RWPE2 (cell line): ENCODE measurements around the gene KLB.

Experiments
- ATAC-seq: fragments of 200-7000 bp; cut with Tn5 transposase; 3 replicates; pipeline ENCODE4 v1.9.1; 2021; ENCODE audit warnings: low read depth
- DNase-seq: peaks from one replicate; pipeline ENCODE4 v3.0.0-alpha.2; 2020; ENCODE audit warnings: low spot score
- H3K27ac ChIP-seq: fragments of 450-650 bp; 2 replicates; pipeline ENCODE4 v1.5.1; 2017; ENCODE audit warnings: mild to moderate bottlenecking; ENCODE audit not compliant: poor library complexity, severe bottlenecking
- H3K27me3 ChIP-seq: fragments of 250-450 bp; sonication (Bioruptor Pico); 2 replicates; pipeline ENCODE4 v1.5.1; 2021; ENCODE audit warnings: mild to moderate bottlenecking, moderate library complexity; ENCODE audit not compliant: insufficient read depth, poor library complexity, severe bottlenecking
- H3K36me3 ChIP-seq: fragments of 250-450 bp; sonication (Bioruptor Pico); 2 replicates; pipeline ENCODE4 v1.5.1; 2020; ENCODE audit warnings: low read depth, mild to moderate bottlenecking, moderate library complexity
- H3K4me1 ChIP-seq: fragments of 250-450 bp; sonication (Bioruptor Pico); 2 replicates; pipeline ENCODE4 v1.5.1; 2021; ENCODE audit warnings: mild to moderate bottlenecking, moderate library complexity; ENCODE audit not compliant: insufficient read depth, poor library complexity, severe bottlenecking
- H3K4me3 ChIP-seq: fragments of 250-450 bp; sonication (Bioruptor Pico); 2 replicates; pipeline ENCODE4 v1.5.1; 2021; ENCODE audit warnings: mild to moderate bottlenecking, moderate library complexity; ENCODE audit not compliant: severe bottlenecking
- H3K9me3 ChIP-seq: fragments of 250-450 bp; sonication (Bioruptor Pico); 2 replicates; pipeline ENCODE4 v1.5.1; 2021; ENCODE audit warnings: mild to moderate bottlenecking, moderate library complexity; ENCODE audit not compliant: severe bottlenecking
- TF ChIP-seq, protein P1 (sequence below): fragments of 450-650 bp; IDR thresholded peaks from one replicate; pipeline ENCODE4 v1.5.1; 2017; ENCODE audit warnings: mild to moderate bottlenecking, moderate library complexity; ENCODE audit not compliant: poor library complexity, severe bottlenecking

The KLB gene

DNA sequence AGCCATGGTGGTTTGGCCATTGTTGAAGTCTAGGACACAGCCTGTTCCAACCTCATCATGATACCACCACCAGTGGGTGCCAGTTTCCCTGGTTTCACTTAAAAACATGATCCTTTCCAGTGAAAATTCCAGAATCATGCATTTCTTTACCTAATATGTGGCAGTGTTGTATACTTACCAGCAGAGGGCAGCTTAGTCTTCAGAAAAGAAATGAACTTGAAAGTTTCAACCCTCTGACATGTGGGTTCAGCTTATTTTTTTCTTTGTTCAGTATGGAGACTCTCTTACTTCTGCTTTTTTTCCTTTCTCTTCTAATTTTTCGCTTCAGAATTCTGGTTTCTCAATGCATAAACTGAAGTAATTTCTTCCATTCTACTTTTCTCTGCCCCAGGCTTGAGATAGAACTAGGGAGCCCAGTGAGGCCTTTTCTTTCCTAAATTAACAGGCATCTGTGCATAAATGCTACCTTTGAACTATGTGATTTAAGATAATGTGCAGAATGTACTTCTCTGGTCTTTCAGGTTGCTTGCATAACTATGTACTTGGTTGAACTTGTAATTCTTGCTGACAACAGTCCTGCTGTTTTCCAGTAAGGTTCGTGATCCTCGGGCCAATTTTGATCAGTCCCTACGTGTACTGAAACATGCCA, 62.8 kb downstream of the KLB start:
- TF ChIP-seq, protein P1, sequence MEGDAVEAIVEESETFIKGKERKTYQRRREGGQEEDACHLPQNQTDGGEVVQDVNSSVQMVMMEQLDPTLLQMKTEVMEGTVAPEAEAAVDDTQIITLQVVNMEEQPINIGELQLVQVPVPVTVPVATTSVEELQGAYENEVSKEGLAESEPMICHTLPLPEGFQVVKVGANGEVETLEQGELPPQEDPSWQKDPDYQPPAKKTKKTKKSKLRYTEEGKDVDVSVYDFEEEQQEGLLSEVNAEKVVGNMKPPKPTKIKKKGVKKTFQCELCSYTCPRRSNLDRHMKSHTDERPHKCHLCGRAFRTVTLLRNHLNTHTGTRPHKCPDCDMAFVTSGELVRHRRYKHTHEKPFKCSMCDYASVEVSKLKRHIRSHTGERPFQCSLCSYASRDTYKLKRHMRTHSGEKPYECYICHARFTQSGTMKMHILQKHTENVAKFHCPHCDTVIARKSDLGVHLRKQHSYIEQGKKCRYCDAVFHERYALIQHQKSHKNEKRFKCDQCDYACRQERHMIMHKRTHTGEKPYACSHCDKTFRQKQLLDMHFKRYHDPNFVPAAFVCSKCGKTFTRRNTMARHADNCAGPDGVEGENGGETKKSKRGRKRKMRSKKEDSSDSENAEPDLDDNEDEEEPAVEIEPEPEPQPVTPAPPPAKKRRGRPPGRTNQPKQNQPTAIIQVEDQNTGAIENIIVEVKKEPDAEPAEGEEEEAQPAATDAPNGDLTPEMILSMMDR: peak; percentile 97
- no peak overlapping the region for H3K4me3 ChIP-seq
- H3K27ac ChIP-seq: no peak overlapping the region
- H3K27me3 ChIP-seq: no peaks in the 10 kb centered on the region
- no peaks in the 10 kb centered on the region for H3K9me3 ChIP-seq
- H3K36me3 ChIP-seq: peaks cover 76% of the 10 kb centered on the region
- H3K4me1 ChIP-seq: no peaks in the 10 kb centered on the region
- peak; percentile 94 for ATAC-seq
- no peak for DNase-seq

DNA sequence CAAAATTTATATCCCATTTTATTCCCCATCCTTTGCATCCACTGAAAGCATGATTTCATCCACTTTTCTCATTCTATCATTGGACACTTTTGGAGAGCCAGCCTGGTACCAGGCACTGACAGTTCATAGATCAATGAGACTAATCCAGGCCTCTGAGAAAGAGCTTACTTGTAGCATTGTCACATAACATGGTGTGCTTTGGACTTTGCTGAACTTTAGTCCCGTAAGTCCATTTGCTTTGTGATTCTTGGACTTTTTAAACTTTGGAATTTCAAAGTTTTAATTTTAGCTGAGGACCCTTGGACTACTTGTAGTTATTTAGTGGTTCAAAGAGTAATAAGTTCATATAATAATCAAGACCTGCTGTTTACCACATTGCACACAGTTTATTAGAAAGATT, 63.7 kb downstream of the KLB start:
- Histone ChIP-seq H3K4me1 (no peaks in the 10 kb centered on the region), H3K27ac (no peak overlapping the region), H3K4me3 (no peak overlapping the region), H3K27me3 (no peaks in the 10 kb centered on the region), H3K9me3 (no peaks in the 10 kb centered on the region), H3K36me3 (peaks cover 74% of the 10 kb centered on the region)
- no peak for DNase-seq
- TF ChIP-seq, protein P1: no peak
- ATAC-seq: no peak

DNA sequence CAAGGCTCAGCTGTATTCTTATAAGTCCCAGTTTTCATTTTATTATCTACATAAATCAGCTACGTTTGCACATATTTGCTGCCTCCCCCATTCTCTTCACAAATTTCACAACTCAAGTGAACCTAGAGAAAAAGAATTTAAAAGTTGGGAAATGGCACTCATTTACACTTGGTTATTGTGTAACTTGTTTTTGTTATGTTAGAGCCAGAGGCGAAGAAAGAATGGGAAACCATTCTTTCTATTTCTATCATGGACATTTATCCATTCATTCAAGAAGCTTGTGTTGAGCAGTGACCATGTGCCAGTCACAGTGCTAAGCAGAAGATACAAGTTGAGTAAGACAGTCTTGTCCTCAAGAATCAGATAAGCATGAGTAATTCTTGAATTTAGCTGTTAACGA, 65.7 kb downstream of the KLB start:
- Histone ChIP-seq H3K4me3 (no peak overlapping the region), H3K27me3 (no peaks in the 10 kb centered on the region), H3K27ac (no peak overlapping the region), H3K36me3 (peaks cover 69% of the 10 kb centered on the region), H3K4me1 (no peaks in the 10 kb centered on the region), H3K9me3 (no peaks in the 10 kb centered on the region)
- no peak for ATAC-seq
- TF ChIP-seq, protein P1: no peak
- no peak for DNase-seq

DNA sequence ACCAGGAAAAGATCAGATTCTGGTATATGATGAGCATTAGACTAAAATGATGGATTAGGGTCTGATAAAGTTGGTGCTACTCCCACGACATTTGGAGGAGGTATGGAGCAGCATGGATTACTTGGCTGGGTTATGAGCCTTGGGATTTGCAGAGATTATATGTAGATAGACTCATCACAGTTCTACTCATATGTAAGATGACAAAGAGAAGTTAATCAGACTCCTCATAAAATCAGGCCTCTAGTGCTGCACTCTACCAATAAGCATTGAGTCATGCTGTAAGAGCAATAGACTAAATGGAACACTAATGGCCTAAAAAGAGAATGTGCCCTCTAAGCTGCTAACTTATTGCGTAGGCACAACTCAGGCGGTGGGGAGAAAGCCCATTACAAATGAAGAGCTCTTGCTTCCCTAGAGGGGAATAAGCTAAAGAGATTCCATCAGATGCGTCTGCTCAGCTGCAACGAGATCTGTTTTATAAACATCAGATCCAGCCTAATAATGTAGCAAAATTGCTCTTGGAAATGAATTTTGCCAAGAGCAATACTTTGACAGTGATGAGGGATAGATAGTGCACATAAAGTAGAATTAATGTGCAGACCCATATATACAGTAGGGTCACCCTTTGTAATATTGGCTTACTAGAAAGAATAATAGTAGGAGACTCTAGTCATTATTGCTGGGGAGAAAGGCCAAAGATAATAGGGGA, 69.6 kb downstream of the KLB start:
- TF ChIP-seq, protein P1: no peak
- no peak for DNase-seq
- no peaks in the 10 kb centered on the region for H3K4me1 ChIP-seq
- H3K27me3 ChIP-seq: no peaks in the 10 kb centered on the region
- no peak overlapping the region for H3K27ac ChIP-seq
- ATAC-seq: no peak
- no peak overlapping the region for H3K4me3 ChIP-seq
- H3K9me3 ChIP-seq: no peaks in the 10 kb centered on the region
- peaks cover 44% of the 10 kb centered on the region for H3K36me3 ChIP-seq

DNA sequence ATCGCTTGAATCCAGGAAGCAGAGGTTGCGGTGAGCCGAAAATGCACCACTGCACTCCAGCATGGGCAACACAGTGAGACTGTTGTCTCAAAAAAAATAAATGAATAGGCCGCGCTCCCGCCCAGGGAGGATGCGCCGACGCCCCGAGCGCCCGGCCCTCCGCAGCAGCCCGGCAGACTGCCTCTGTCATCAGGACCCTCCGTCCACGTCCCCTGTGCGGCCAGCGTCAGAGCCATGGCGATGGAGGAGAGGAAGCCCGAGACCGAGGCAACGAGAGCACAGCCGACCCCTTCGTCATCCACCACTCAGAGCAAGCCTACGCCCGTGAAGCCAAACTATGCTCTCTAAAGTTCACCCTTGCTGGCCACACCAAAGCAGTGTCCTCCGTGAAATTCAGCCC, 73.5 kb downstream of the KLB start:
- H3K9me3 ChIP-seq: no peaks in the 10 kb centered on the region
- H3K4me3 ChIP-seq: no peak overlapping the region
- H3K4me1 ChIP-seq: no peaks in the 10 kb centered on the region
- H3K36me3 ChIP-seq: peaks cover 13% of the 10 kb centered on the region
- H3K27ac ChIP-seq: no peak overlapping the region
- no peaks in the 10 kb centered on the region for H3K27me3 ChIP-seq
- ATAC-seq: no peak
- TF ChIP-seq, protein P1: no peak
- no peak for DNase-seq
